Hepatocyte (in vitro differentiated cells): Measurements from ENCODE around the gene C19orf81.

Experiments
- CTCF ChIP-seq: fragments of 200-600 bp; sonication (generic); IDR thresholded peaks from 2 replicates; pipeline ENCODE4 v1.5.1; 2016; ENCODE audit warnings: antibody characterized with exemption, mild to moderate bottlenecking; ENCODE audit not compliant: poor library complexity
- EZH2 ChIP-seq: fragments of 200-600 bp; sonication (generic); IDR thresholded peaks from 2 replicates; pipeline ENCODE4 v1.6.1; 2016; ENCODE audit warnings: antibody characterized with exemption, mild to moderate bottlenecking, borderline replicate concordance
- EZH2phosphoT487 ChIP-seq: fragments of 200-600 bp; sonication (generic); IDR thresholded peaks from one replicate; pipeline ENCODE4 v1.6.1; 2018; ENCODE audit warnings: antibody characterized with exemption, mild to moderate bottlenecking, low read depth, moderate library complexity; ENCODE audit not compliant: unreplicated experiment, severe bottlenecking

GRCh38 chr19:50652722-50653121, 3.5 kb downstream of the C19orf81 start:
- TF ChIP-seq CTCF = no peak
- TF ChIP-seq EZH2phosphoT487 = no peak
- no peak for TF ChIP-seq EZH2
